Stimulated activated CD4-positive, alpha-beta T cell treated with anti-CD3 and anti-CD28 coated beads, Interleukin-1b, Interleukin-23, amount 100 ng/mL, for 24 hours (primary cell): ENCODE results near the gene FGF8.
"Not testable (repeated sequence)": the region's sequence is repeated elsewhere in the genome, so short reads cannot be mapped to it uniquely, and the experiment has no call there.

Experiments used
- DNase-seq, 4 experiments: peaks; one replicate each; pipeline ENCODE4 v3.0.0-alpha.2; 2020; ENCODE audit warnings: low read depth in 4 of 4, low spot score in 1 of 4

FGF8 gene, protein sequence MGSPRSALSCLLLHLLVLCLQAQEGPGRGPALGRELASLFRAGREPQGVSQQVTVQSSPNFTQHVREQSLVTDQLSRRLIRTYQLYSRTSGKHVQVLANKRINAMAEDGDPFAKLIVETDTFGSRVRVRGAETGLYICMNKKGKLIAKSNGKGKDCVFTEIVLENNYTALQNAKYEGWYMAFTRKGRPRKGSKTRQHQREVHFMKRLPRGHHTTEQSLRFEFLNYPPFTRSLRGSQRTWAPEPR

GRCh38 chr10:101775273-101776160 is at the start of gene FGF8:
FGF8 (minus strand) TSS chr10:101776114; CDS start chr10:101775900, 214 bp downstream.
- DNase-seq: no peak

- no peak for DNase-seq
Observed at GRCh38 chr10:101824736-101825135, 48.8 kb upstream of the FGF8 start.

DNA sequence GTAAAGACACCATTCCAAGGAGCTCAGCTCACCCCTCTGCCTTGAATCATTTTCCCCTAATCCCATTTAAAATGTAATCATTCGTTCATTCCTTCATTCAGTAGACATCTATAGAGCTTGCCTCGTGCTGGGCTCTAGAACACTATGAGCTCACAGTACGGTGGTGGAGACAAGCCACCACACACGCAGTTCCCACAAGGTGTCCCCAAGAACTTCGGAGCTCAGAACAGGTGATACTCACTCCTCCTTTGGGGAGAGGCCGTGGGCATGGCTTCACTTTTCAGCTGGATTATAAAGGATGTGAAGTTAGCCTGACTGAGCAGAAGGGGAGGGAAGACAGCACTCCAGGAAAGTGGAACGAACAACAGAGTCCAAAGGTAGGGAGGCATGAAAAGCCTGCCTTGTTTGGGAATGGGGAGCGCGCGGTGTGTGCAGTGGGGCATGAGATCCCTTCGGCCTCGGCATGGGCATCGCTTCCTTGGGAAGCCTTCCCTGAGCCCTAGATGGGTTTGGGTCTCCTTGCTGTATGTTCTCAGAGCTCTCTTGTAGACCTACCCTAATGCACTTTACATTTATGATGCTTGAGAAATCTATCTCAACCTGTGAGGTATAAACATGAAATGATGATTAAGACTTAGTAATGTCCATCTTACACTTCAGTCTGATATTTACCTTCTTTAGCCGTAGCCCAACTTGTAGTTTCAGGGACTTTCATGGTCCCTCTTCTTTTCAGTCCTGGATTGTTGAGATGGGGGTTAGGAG is 43.1 kb upstream of the FGF8 start:
- DNase-seq: no peak

GRCh38 chr10:101818119-101818871 is 42.4 kb upstream of the FGF8 start, which contains the start of gene OGA:
OGA (minus strand) TSS chr10:101818444; CDS start chr10:101818022, 422 bp downstream.
- DNase-seq: peak; percentile 89 to 95 (median 94)

DNA sequence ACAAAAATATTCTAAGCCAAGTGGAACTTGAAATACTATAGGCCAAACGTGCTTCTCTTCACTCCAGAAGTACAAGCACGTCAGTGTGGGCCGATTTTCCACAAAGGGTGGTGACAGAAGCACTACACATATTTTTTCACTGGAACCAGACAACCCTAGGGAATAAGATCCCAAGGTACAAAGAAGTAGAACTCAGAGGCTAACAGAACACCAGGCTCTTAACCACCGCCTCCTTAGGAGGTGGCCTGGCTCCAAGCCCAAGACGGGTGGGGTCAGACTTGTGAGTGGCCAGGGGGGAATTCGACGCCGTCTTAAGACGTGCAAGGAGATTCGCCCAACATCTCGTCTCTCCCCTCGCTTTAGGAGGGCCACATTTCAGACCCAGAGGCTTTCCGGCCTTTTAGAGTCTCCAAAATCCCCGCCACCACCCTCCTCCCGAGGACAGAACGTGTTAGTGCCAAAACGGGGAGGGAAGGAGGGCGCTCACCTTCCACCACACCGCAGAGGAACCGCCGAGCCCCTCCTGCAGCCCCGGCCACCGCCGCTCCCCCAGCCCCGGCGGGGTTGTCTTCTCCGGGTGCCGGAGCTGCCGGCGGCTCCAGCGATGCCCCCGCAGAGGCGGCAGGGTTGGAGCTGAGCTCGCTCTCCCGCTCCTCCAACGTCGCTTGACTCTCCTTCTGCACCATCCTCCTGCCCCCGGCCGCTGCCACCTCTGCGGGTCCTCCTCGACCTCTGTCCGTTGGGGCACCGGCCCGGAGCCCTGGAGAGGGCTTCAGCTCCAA is 41.6 kb upstream of the FGF8 start:
- peak in 1 of 4 experiments; percentile 32 for DNase-seq

- DNase-seq: no peak
Observed at GRCh38 chr10:101816913-101817336, 41.0 kb upstream of the FGF8 start.

GRCh38 chr10:101816376-101816775 is 40.5 kb upstream of the FGF8 start:
- no peak for DNase-seq

- DNase-seq: no peak
Observed at GRCh38 chr10:101814466-101815071, 38.7 kb upstream of the FGF8 start.

- DNase-seq: no peak
Observed at GRCh38 chr10:101812606-101813005, 36.7 kb upstream of the FGF8 start.

- DNase-seq: no peak
Observed at GRCh38 chr10:101807158-101807557, 31.2 kb upstream of the FGF8 start.

GRCh38 chr10:101803511-101803910 is 27.6 kb upstream of the FGF8 start:
- DNase-seq: no peak

GRCh38 chr10:101797403-101798059 is 21.6 kb upstream of the FGF8 start:
- no peak for DNase-seq

- DNase-seq: no peak
Observed at GRCh38 chr10:101793526-101793925, 17.6 kb upstream of the FGF8 start.

- no peak for DNase-seq
Observed at GRCh38 chr10:101789686-101790085, 13.8 kb upstream of the FGF8 start.

DNA sequence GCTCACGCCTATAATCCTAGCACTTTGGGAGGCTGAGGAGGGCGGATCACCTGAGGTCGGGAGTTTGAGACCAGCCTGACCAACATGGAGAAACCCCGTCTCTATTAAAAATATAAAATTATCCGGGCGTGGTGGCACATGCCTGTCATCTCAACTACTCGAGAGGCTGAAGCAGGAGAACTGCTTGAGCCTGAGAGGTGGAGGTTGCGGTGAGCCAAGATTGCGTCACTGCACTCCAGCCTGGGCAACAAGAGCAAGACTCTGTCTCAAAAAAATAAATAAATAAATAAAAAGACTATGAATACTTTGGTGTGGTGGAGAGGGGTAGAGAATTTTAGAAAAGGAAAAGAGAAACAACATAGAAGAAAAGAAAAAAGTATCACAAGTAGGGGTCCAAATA is 13.3 kb upstream of the FGF8 start:
- DNase-seq: not testable (repeated sequence)

DNA sequence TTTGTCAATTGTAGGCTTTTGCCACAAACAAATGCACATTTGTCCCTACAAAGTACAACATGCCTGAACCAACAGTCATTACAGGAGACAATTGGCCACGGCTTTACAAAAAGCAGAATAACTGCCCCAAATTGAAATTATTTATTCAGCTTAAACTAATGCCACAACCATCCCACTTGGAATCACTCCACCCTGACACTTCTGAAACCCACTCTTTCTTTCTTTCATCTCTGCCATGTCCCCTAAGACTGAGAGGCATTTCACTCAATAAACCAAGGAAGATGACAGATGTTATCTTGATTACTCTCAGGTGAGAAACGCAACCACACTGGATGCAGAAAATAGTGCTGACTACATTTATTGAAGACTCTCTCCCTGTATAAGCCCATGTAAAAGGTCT is 9.9 kb upstream of the FGF8 start:
- DNase-seq: no peak

GRCh38 chr10:101784558-101784957 is 8.6 kb upstream of the FGF8 start:
- DNase-seq: no peak

DNA sequence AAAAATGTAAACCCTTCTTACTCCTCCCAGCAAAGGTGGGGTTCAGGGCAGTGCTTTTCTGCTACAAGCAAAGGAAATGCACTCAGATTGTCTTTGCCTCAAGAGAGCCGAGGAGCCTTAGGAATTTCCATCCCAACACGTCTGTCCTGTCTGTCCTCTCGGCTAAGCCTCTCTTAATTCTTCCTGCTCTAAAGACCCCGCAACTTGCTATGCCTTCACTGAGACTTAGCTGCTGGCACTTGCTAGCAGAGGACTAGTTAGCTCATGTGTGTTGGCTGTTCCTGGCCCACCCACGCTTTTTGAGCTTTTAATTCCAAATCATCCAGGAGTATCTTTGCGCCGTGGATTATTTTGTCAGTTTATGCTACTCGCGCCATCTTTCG is 7.8 kb upstream of the FGF8 start:
- DNase-seq: no peak
